Measurements from ENCODE around the gene TM7SF2.

The TM7SF2 gene

GRCh38 chr11:65111744-65112545, at the start of gene TM7SF2:
Gene TM7SF2, plus strand, starts transcription at chr11:65111872. Its CDS starts 144 bp downstream, at chr11:65112016.
- peak; percentile 75 for DNase-seq

GRCh38 chr11:65063532-65063931, 48.1 kb upstream of the TM7SF2 start:
- DNase-seq, result no peak

- DNase-seq, result no peak
These were observed 46.8 kb upstream of the TM7SF2 start for GRCh38 chr11:65064847-65065240.

- DNase-seq, result no peak
These were observed 45.8 kb upstream of the TM7SF2 start for GRCh38 chr11:65065851-65066250.

GRCh38 chr11:65066315-65066714, 45.4 kb upstream of the TM7SF2 start:
- DNase-seq, result no peak

GRCh38 chr11:65066805-65067291, 44.8 kb upstream of the TM7SF2 start:
- no peak for DNase-seq

- DNase-seq, result no peak
These were observed 44.2 kb upstream of the TM7SF2 start for GRCh38 chr11:65067446-65067845.

- DNase-seq, result no peak
These were observed 42.5 kb upstream of the TM7SF2 start for GRCh38 chr11:65069217-65069616.

GRCh38 chr11:65071907-65072630, 39.6 kb upstream of the TM7SF2 start:
- no peak for DNase-seq

GRCh38 chr11:65072631-65072966, 39.1 kb upstream of the TM7SF2 start:
- DNase-seq, result no peak

- DNase-seq, result peak; percentile 7
These were observed 34.2 kb upstream of the TM7SF2 start for GRCh38 chr11:65077451-65077850.

GRCh38 chr11:65078151-65078550, 33.5 kb upstream of the TM7SF2 start:
- DNase-seq, result peak; percentile 34

- no peak for DNase-seq
These were observed 32.8 kb upstream of the TM7SF2 start for GRCh38 chr11:65078786-65079342.

- no peak for DNase-seq
These were observed 28.4 kb upstream of the TM7SF2 start for GRCh38 chr11:65083134-65083833.

GRCh38 chr11:65083834-65084597, 27.7 kb upstream of the TM7SF2 start, which contains the start of the genes CDCA5 and ZFPL1:
Gene CDCA5, minus strand, starts transcription at chr11:65084040. Its CDS starts 62 bp downstream, at chr11:65083978.
Gene ZFPL1, plus strand, starts transcription at chr11:65084222. Its CDS starts 477 bp downstream, at chr11:65084699.
- peak; percentile 84 for DNase-seq

GRCh38 chr11:65084598-65085375, 26.9 kb upstream of the TM7SF2 start:
- DNase-seq, result no peak

GRCh38 chr11:65085446-65085845, 26.2 kb upstream of the TM7SF2 start:
- no peak for DNase-seq

- DNase-seq, result no peak
These were observed 24.9 kb upstream of the TM7SF2 start for GRCh38 chr11:65086809-65087208.

- no peak for DNase-seq
These were observed 24.5 kb upstream of the TM7SF2 start for GRCh38 chr11:65087216-65087615.

- no peak for DNase-seq
These were observed 23.8 kb upstream of the TM7SF2 start for GRCh38 chr11:65087827-65088226.

- no peak for DNase-seq
These were observed 22.1 kb upstream of the TM7SF2 start for GRCh38 chr11:65089621-65090020.
